ENCODE results near the gene NMNAT3.

Gene NMNAT3

DNA sequence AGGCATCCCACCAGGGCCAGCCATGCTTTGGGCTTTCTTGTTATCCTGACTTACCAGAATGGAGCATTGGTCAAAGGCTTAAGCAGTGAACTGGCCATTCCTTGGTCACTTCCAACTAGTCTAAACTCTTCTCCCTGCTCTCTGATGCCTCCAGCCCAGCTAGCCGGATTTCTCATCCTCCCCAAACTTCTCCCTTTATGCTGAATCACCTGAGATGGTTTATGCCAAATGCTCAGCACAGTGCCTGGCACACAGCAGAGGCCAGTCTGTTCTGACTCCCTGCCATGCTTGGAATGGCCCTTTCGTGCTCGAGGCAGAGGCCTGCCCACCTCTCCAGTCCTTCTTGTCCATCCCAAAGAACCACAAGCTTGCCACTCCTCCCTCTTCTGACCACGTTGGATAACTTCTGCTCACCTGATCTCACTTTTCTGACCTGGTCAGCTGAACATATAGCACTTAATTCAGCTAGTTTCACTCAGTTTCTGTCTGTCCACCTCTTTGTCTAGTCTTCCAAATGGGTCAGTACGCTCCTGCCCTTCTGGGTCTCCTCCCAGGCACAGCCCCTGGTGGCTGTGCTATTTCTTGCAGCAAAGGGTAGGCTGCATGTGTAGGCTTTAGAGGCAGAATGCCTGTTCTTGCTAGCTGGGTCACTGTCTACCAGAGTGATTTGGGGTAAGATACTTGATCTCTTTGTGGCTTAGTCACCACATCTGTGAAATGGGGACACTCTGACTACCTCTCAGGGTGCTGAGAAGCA lies 136.1 kb downstream of the NMNAT3 start:
- no peak for DNase-seq (ENCODE audit: low read depth, low spot score)

- DNase-seq (ENCODE audit: low read depth, low spot score) = no peak
Measured at GRCh38 chr3:139540651-139541531, 136.9 kb downstream of the NMNAT3 start.

DNA sequence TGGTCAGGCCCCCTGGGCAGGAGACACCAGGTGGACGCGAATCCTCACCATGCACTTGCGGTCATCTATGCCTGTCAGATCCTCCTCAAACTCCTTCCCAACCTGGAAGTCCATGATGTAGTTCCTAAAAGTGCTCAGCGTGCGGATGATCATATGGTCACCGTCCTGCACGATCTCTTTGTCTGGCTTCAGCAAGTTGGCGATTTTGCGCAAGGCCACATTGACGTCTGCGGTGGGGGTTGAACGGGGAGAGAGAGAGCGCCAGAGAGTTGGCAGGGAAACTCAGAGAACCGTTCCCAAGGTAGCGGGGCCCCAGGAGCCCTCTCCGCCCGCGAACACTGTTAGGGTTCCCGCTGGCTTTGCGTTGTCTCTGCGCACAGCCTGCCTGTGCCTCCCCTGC lies 139.0 kb downstream of the NMNAT3 start:
- no peak for DNase-seq (ENCODE audit: low read depth, low spot score)

DNA sequence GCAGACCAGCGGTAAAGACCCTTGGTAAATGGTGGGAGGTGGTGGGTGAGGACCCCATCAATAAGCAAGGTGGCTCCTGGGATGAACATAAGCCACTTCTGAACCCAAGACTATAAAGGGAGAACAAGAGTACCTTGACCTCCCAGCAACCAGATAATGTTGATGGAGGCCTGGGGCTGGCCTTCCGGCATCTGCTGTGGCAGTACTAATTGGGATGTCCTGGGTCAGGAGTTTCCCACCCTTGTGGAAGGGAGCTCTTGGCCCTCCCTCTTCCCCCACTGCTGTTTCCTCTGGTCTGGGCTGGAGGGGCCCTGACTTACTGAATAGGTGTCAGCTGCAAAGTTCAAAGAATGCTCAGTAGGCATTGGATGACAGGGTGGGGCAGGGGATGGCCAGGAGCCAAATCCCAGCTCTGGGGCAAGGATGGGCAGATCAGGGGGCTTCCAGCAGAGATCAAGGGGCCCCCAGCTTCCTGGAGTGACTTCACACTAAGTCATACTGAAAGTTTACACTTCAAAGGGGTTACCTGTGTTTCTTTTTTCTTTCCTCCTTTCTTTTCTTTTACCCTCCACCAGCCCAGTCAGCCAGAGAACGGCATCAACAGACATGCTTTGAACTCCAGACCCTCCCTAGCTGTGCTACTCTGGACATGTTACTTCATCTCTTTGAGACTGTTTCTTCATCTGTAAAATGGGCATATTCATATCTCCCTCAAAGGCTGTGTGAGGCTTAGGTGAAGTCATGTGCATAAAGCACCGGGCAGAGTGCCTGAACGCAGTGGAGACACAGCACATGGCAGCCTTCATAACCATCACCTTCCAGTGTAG lies 139.8 kb downstream of the NMNAT3 start:
- DNase-seq (ENCODE audit: low read depth, low spot score) = no peak

DNA sequence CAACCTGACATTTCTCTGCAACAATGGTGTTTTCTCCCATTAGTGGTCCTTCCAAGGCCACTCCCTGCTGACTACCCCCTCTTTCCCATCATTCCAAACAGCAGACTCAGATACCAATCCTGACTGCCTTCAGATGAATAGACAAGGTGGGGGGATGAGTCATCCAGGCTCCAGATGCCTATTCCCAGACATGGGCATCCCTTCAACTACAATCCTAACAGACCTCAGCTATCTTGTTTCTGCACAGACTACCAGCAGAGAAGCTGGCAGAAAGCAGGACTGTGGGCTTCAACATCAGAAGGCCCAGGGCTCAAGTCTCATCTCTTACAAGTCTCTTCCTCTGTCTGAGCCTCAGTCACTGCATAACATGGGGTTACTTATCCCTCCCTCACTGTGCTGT lies 140.4 kb downstream of the NMNAT3 start:
- no peak for DNase-seq (ENCODE audit: low read depth, low spot score)

- no peak for DNase-seq (ENCODE audit: low read depth, low spot score)
Measured at GRCh38 chr3:139534992-139535879, 142.5 kb downstream of the NMNAT3 start.

DNA sequence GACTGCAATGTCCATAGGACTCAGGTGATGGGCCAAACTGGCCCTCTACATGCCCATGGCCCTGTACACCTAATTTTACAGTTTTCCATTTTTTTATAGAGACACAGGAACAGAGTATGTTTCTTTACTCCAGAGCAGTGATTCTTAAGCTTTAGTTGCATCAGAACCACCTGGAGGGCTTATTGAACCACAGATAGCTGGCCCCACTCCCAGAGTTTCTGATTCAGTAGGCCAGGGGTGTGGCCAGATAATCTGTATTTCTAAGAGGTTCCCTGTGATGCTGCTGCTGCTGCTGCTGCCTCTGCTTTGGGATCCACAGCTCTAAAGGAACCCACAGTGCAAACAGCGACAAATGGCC lies 143.3 kb downstream of the NMNAT3 start:
- DNase-seq (ENCODE audit: low read depth, low spot score) = no peak

DNA sequence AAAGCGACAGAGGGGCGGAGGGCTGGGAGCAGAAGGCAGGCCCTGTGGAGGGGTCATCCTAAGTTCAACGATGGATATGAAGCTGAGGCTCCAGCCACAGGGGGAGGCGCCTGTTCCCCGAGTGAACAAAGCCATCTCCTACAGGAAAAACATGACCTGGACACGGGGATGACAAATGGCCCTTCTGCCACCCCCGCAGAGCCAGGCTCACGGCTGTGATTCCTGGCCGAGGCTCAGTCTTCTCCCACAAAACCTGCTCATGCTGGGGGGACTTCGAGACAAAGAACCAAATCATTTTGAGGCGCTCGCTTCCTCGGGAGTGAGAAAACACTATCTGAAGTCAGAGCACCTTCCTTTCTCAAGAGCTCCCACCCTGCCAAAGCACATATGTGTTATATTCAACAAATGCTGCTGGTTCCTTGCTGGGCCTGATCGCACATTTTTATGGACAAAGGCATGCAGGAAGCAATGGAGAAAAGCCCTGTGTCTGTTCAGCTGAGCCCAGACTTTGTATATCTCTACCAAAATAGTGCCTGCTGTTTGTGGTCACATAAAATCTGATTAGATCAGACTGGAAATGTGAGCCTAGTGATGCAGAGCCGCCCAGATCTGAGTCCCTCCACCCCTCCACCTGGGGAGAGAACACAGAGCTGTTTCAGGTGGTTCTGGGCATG lies 143.9 kb downstream of the NMNAT3 start:
- no peak for DNase-seq (ENCODE audit: low read depth, low spot score)

- no peak for DNase-seq (ENCODE audit: low read depth, low spot score)
Measured at GRCh38 chr3:139532976-139533375, 144.8 kb downstream of the NMNAT3 start.

DNA sequence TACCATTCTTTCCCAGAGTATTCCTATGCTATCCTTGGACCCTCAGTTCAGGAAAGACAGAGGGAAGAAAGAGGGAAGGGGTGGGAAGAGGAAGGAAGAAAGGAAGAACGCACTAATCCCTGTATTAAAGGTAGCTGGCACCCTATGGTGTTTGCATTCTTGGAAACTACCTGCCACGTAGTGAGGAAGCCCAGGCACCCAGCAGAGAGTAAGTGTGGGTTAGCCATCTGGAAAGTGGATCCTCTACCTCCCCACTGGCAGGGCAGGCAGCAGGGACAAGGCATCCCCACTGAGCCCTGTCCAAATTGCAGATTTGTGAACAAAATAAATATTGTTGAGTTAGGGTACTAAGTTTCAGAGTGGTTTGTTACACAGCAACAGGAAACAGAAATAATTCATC lies 147.1 kb downstream of the NMNAT3 start:
- DNase-seq (ENCODE audit: low read depth, low spot score) = no peak

- DNase-seq (ENCODE audit: low read depth, low spot score) = no peak
Measured at GRCh38 chr3:139529662-139530061, 148.1 kb downstream of the NMNAT3 start.

- no peak for DNase-seq (ENCODE audit: low read depth, low spot score)
Measured at GRCh38 chr3:139528924-139529323, 148.8 kb downstream of the NMNAT3 start.

DNA sequence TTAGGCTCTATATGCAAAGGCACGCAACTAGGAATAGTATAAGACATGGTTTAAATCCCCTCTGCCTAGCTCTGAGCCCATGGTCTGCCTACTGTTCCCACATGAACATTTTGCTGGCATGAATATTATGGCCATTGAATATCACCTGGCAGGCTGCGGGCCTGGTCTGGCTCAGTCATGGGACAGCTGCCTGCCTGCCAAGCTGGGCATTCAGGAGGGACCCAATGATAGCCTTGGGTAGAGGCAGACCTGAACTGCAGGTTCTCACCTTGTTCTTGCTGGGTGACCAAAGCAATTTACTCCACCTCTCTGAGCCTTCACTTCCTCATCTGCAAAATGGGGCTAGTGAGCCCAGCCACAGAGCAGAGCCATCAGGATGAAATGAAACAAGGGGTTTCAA lies 149.5 kb downstream of the NMNAT3 start:
- DNase-seq (ENCODE audit: low read depth, low spot score) = no peak

DNA sequence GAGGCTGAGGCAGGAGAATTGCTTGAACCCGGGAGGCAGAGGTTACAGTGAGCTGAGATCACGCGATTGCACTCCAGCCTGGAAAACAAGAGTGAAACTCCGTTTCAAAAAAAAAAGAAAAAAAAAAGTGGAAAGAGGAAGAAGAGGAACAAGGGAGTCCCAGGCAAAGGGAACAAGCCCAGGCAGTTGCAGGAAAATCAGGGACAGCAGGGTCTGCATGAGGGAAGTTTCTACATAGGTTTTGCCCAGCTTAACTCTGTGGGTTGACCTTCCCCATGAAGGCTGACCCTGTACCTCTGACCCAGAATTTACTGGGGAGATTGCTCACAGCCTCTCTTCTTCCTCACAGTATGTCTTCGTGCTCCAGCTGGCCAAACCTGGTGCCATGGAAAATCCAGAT lies 150.5 kb downstream of the NMNAT3 start:
- DNase-seq (ENCODE audit: low read depth, low spot score) = no peak

DNA sequence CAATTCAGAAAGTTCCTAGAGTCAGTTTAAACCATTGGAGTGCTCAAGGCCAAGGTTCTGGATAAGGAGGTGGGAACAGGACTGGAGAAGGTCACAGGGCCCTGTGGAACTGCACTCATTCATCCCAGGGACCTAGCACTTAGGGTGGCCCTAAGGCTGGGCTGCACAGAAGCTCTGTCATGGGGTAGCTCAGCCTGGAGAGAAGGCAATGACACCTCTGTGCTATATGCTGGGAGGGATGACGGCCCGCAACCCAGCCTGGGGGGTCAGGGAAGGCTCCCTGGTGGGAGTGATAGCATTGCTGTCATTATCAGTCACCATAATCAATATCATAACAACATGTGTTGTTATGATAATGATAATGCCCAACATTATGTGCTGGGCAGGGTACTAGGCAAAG lies 151.6 kb downstream of the NMNAT3 start:
- DNase-seq (ENCODE audit: low read depth, low spot score) = no peak

- DNase-seq (ENCODE audit: low read depth, low spot score) = no peak
Measured at GRCh38 chr3:139524841-139525636, 152.7 kb downstream of the NMNAT3 start.

GRCh38 chr3:139523718-139524117 lies 154.1 kb downstream of the NMNAT3 start:
- no peak for DNase-seq (ENCODE audit: low read depth, low spot score)

DNA sequence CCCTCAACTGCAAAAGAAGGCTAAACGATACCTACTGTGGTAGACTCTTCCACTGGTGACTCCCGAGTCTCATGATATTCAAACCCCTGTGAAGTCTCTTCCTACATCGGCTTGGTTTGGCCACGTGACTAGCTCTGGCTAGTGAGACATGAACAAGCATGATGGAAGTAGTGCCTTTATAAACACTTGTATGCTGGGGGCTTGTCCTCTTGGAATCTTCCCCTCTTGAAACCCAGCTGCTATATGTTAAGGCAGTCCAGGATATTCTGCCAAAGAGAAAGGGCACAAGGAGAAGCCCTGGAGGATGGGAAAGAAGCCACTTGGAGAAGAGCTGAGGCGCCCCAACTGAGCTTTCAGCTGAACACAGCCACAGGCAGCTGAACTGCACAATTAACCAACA lies 154.6 kb downstream of the NMNAT3 start:
- no peak for DNase-seq (ENCODE audit: low read depth, low spot score)

GRCh38 chr3:139522421-139522820 lies 155.4 kb downstream of the NMNAT3 start:
- no peak for DNase-seq (ENCODE audit: low read depth, low spot score)

DNA sequence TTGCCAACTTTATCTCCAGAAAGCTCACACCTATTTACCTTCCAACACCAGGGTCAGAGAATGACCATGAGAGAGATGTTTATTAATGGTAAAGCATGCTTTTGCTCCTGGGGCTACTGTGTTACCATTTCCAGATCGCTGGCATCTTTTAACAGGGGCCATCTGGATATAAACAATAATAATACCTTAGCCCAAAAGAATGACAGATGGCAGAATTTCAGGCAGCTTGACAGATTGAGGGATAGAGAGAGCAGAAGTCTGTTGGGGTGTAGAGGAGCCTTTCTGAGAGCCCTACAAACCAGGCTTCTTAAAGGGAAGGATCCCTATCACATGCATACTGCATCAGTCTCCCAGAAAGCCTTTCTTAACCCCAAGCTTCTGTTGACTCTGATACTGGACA lies 156.0 kb downstream of the NMNAT3 start:
- DNase-seq (ENCODE audit: low read depth, low spot score) = no peak

Data from activated naive CD8-positive, alpha-beta T cell treated with anti-CD3 and anti-CD28 coated beads, Interleukin-2, amount 50 U/mL, for 16 hours (primary cell).